SIG-M5 (cell line): ENCODE results near the gene NTNG1.

ENCODE experiments used
- DNase-seq: peaks from one replicate; lab custom pipeline; 2025; lab: John Stamatoyannopoulos, UW

NTNG1 gene

GRCh38 chr1:107342316-107342715 is 201.5 kb downstream of the NTNG1 start:
- DNase-seq = no peak

DNA sequence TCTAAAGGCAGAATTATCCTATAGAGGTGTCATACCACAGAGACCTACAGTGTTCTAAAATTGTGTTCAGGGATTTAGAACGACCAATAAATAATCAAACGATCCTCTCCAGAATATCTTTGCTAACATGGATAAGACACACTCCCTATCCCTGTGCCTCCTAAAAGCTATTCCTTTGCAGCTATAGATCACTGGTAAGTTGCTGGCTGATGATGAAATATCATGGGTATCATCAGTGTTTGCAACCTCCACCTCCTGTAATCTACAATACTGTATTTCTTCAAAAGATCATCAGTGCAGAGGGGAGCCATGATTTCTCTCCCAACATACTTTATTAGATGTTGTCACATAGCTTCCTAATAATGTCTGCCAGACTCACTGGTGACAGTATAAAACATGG is 201.9 kb downstream of the NTNG1 start:
- DNase-seq = no peak

- no peak for DNase-seq
Observed at GRCh38 chr1:107343601-107344000, 202.8 kb downstream of the NTNG1 start.

- no peak for DNase-seq
Observed at GRCh38 chr1:107344268-107344760, 203.5 kb downstream of the NTNG1 start.

GRCh38 chr1:107344836-107345235 is 204.0 kb downstream of the NTNG1 start:
- no peak for DNase-seq

DNA sequence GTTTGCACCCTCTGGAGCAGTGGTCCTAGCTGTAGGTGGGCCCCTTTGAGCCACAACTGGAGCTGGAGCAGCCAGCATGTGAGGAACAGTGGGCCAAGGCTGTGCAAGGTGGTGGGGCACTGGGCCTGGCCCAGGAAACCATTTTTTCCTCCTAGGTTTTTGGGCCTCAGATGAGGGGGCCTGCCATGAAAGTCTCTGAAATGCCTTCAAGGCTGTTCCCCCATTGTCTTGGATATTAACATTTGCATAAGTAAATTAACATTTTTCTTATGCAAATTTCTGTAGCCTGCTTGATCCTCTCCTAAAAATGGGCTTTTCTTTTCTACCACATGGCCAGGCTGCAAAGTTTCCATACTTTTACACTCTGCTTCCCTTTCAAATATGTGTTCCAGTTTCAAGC is 212.0 kb downstream of the NTNG1 start:
- no peak for DNase-seq

DNA sequence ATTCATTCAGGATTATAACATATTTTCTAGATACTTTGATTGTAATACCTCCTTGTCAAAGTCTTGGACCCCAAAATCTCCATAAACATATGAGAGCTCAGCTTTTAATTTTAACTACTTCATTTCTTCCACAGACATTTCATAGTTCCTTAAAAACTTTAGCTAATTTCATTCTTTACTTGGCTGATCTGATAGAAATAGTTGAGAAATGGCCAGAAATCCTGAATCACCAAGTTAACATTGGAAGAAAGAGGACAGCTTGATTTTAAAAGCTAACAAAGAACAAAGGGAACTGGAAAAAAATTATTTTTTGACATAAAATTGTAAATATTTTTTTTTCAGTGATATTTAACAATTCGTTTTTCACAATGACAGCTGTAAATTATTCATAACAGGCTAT is 216.5 kb downstream of the NTNG1 start:
- no peak for DNase-seq

DNA sequence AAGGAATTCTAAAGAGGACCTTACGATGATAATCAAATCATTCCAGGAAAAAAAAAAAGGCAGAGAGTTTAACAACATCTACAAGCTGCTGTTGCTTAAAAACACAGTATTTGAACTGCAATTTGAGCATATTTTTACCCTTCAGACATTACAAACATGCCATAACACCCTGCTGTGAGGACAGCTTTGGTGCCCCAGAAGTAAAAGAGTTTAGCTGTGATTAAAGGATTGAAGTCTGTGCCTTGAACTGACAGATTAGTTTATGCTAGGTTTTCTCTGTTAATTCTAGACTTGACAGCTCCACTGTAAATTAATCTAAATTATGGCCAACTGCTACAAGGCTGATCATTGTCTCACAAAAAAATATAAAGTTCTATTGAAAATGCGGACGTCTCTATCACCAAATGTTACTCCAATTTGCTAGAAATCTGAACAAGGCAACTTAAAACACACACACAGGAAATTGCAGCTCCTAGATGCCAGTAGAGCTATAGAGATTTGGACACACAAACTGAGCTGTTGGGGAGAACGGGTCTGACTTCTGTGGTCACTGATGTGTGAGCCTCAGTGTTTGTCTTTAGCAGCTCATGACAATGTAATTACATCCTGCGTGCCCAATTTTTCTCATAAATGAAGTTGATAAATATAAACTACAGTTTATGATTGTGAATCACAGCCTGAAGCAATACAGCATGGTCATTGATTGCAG is 217.9 kb downstream of the NTNG1 start:
- DNase-seq = no peak

DNA sequence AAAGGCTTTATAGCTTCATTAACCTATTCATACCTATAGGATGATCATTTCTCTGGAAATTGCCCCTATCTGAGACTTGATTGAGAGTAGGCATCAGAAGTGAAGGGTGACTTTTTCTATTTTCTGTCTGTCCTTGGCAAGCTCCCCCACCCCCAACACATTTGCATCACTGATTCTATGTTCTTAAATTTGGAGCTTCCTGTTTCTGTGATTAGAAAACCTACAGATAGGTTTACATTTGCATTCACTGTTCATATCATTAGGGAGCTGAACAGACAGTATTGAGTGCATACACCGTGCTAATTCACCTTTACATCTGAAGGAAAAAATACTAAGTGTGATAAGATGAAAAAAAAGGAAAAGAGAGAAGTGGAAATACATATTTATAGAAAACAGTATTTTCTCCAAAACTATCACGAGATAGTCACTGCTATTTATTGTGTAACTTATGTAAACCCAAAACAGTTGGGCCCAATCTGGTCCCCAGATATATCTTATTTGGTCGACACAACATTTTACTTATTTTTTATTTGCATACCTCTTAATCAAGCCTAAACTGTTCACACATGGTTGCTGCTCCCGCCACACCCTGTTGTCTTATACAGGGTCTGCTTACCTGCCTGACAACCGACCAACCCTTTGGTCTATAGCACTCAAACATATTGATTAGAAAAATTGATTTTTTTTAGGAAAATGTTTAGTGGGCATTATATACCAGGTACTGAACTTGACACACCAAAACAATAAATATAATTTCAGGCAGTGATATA is 218.8 kb downstream of the NTNG1 start:
- no peak for DNase-seq

GRCh38 chr1:107362468-107363140 is 221.8 kb downstream of the NTNG1 start:
- no peak for DNase-seq

- no peak for DNase-seq
Observed at GRCh38 chr1:107363154-107363553, 222.3 kb downstream of the NTNG1 start.

GRCh38 chr1:107365527-107366240 is 224.8 kb downstream of the NTNG1 start:
- DNase-seq = no peak

DNA sequence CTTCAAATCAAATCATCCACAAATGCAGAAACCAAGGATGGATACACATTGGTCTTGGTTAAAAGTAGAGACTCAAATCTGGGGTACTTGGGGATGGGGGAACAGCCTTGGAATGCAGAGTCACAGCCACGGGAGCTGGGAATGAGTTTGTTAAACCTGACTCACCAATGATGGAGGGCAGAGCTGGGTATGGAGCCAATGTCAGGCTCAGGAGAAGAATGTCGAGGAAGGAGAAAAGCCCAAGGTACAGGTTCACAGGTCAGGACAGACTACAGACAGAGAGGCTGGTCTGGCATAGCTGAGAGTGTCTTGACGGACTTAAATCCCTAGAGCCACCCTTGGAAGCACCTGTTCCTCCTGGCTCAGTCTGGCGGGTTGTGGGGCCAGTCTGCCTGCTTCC is 237.6 kb downstream of the NTNG1 start:
- no peak for DNase-seq

GRCh38 chr1:107378866-107379265 is 238.0 kb downstream of the NTNG1 start:
- no peak for DNase-seq

DNA sequence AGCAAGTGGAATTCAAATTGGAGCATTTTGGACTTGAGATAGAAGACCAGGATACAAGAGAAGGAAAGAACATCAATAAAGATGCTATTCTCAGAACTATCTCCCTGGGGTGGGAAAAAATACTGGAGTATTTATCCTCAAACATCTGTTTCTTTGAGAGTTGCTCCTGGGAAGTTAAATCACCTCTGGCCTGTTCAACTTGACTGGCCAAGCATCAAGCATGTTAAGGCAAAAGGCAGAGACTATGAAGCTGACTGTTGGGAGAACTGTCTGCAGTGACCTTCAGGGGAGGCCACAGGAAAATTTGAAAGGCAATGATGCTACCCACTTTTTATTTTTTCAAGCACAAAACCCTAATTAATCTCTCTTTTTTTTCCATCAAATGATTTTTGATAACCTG is 239.0 kb downstream of the NTNG1 start:
- no peak for DNase-seq

- DNase-seq = no peak
Observed at GRCh38 chr1:107389410-107390396, 248.9 kb downstream of the NTNG1 start.

DNA sequence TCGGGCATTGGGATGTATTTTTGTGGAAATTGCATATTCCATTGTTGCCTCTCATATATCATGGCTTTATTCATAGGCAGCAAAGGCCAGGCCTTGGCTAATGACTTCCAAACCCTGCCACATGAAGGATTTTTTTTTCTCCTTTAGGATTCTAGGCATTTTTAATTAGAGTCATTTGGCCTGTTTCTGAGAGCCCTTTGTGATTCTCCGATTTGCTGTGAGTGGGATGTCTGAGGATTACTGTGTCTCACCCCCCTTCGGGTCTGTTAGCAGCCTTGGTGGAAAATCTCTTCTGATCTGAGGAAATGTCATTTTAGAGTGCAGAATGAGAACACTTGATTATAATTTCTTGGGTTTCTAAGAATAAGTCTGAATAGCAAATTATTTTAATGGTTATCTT is 253.5 kb downstream of the NTNG1 start:
- no peak for DNase-seq

DNA sequence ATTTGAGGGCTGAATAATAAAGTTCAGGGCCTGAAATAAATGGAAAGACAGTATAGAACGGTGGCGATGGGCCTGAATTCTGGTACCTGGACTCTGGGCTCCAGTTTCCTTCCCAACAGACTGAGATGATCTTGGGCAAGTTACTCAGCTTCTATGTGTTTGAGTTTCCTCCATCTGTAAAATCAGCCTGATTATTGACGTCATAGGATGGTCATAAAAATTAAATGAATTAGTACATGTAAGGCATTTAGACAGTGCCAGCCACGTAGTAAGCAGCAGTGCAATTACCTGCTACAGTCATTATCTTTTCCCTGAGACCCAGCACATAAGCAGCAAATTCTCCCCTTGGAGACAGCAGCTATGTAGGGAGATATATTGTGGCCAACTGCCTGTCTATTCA is 260.9 kb downstream of the NTNG1 start:
- no peak for DNase-seq

DNA sequence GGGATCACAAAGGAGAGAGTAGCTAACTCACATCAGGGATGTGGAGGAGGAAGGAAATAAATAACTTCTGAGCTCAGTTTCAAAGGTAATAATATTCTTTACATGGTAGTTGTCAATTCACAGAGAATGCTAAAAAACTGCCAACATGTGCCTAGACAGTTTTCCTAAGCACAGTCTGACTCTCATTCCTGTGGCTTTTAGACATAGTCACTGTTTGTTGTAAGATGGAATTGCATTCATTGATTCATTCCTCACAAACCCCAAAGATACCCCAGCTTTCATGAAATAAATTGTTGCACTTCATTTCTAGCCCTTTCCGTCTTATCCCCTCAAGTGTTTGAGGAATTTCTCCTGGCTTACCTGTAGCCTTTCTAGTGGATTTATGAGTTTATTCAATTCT is 263.9 kb downstream of the NTNG1 start:
- DNase-seq = no peak

- DNase-seq = no peak
Observed at GRCh38 chr1:107405236-107405635, 264.4 kb downstream of the NTNG1 start.

- no peak for DNase-seq
Observed at GRCh38 chr1:107407011-107407410, 266.2 kb downstream of the NTNG1 start.
